Fibroblast of lung (primary cell): Measurements from ENCODE around the gene PRR36.

Source experiments
- EZH2 ChIP-seq: IDR thresholded peaks from 2 replicates; pipeline ENCODE4 v1.5.1; 2012; ENCODE audit warnings: low read length, control low read depth, mild to moderate bottlenecking; ENCODE audit errors: missing control alignments
- TF ChIP-seq, protein P1 (sequence below), 2 donors: IDR thresholded peaks in 1 of 2; conservative IDR thresholded peaks in 1 of 2; 1 replicate in 1 of 2; 2 replicates in 1 of 2; pipeline ENCODE4 v1.5.1; 2011 to 2012; ENCODE audit warnings: low read length in 2 of 2, control low read depth in 1 of 2, inconsistent platforms in 1 of 2, low read depth in 1 of 2, mild to moderate bottlenecking in 1 of 2

DNA sequence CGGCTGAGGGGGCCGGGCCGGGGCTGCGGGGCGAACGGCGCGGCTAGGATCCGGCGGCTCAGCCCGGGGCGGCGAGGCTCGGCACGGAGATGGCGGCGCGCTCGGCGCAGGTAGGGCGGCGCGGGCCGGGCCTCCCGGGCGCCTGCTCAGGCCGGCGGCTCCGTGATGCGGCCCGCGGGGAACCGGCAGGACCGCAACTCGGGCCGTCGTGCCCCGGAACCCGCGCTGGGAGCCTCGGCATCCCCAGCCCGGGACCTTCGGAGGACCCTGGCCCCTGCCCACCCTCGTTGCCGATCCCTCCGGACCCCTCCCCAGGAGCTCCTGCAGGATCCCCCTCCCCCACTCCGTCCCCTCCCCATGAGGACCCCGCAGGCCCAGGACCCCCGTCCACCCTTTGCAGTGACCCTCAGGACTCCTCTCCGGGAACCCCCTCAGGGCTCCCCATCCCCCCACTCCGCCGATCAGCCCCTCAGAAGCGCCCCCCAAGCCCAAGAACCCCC lies 43.9 kb downstream of the PRR36 start:
- TF ChIP-seq, protein P1, sequence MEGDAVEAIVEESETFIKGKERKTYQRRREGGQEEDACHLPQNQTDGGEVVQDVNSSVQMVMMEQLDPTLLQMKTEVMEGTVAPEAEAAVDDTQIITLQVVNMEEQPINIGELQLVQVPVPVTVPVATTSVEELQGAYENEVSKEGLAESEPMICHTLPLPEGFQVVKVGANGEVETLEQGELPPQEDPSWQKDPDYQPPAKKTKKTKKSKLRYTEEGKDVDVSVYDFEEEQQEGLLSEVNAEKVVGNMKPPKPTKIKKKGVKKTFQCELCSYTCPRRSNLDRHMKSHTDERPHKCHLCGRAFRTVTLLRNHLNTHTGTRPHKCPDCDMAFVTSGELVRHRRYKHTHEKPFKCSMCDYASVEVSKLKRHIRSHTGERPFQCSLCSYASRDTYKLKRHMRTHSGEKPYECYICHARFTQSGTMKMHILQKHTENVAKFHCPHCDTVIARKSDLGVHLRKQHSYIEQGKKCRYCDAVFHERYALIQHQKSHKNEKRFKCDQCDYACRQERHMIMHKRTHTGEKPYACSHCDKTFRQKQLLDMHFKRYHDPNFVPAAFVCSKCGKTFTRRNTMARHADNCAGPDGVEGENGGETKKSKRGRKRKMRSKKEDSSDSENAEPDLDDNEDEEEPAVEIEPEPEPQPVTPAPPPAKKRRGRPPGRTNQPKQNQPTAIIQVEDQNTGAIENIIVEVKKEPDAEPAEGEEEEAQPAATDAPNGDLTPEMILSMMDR (conservative IDR thresholded peaks at IDR 0.05 in 1 of 2, IDR thresholded peaks at IDR 0.05 in 1 of 2; ENCODE audit: low read depth in 1 of 2, low read length in 2 of 2), result no peak
- TF ChIP-seq EZH2, result no peak
